ENCODE data around the gene ZNF506.
"Not testable (repeated sequence)": the region's sequence is repeated elsewhere in the genome, so short reads cannot be mapped to it uniquely, and the experiment has no call there.

The ZNF506 gene

GRCh38 chr19:19865750-19866610 is 44.4 kb upstream of the ZNF506 start, which contains the start of gene ZNF253:
Gene ZNF253, plus strand, starts transcription at chr19:19865882. Its CDS starts 115 bp downstream, at chr19:19865997.
- DNase-seq: peak; percentile 95

GRCh38 chr19:19860756-19861390 is 39.3 kb upstream of the ZNF506 start:
- Histone ChIP-seq H3K18ac (ENCODE audit: low read depth in 1 of 2, low read length in 2 of 2) (no peak overlapping the region), H4K91ac (ENCODE audit: low read length) (no peak overlapping the region), H4K8ac (ENCODE audit: low read length) (no peak overlapping the region), H3K4me3 (ENCODE audit: insufficient read depth in 1 of 2, low read depth in 1 of 2, low read length in 2 of 2) (no peak overlapping the region), H3K36me3 (ENCODE audit: control insufficient read depth in 1 of 2, insufficient read depth in 2 of 2, low read depth in 1 of 2, low read length in 2 of 2) (no peaks in the 10 kb centered on the region), H2AK5ac (ENCODE audit: low read length, severe bottlenecking) (no peak overlapping the region), H2AFZ (ENCODE audit: low read depth, low read length) (no peak overlapping the region), H3K4me2 (ENCODE audit: low read length, poor library complexity, severe bottlenecking) (no peak overlapping the region), H3K79me1 (replicated peaks; ENCODE audit: low read length, poor library complexity, severe bottlenecking) (no peaks in the 10 kb centered on the region), H2BK5ac (ENCODE audit: low read depth, low read length, poor library complexity, severe bottlenecking) (no peak overlapping the region), H2BK120ac (ENCODE audit: low read depth, low read length) (no peak overlapping the region), H3K27ac (ENCODE audit: low read length, poor library complexity, severe bottlenecking) (no peak overlapping the region), H3K9ac (ENCODE audit: low read length) (no peak overlapping the region), H3K4me1 (ENCODE audit: control insufficient read depth, insufficient read depth, low read depth, low read length) (no peaks in the 10 kb centered on the region), H3K23ac (ENCODE audit: low read length in 2 of 2) (no peak overlapping the region), H3K14ac (ENCODE audit: low read length in 2 of 2) (no peak overlapping the region), H2BK15ac (ENCODE audit: low read depth, poor library complexity, severe bottlenecking) (no peak overlapping the region), H2BK12ac (ENCODE audit: low read length in 2 of 2) (no peak overlapping the region), H3K4ac (ENCODE audit: low read depth in 1 of 2, low read length in 2 of 2) (no peak overlapping the region), H3K27me3 (ENCODE audit: control insufficient read depth in 1 of 2, insufficient read depth in 1 of 2, low read length in 2 of 2) (no peaks in the 10 kb centered on the region), H3K9me3 (ENCODE audit: control insufficient read depth, low read length) (peaks cover 55% of the 10 kb centered on the region)
- no peak for DNase-seq
- WGBS: 21% methylated on average over 24 of the region's 29 CpGs

More at GRCh38 chr19:19865750-19866610, 44.4 kb upstream of the ZNF506 start, which contains the start of gene ZNF253:
- no peak within 1 kb of the TSS for H2BK12ac ChIP-seq (ENCODE audit: low read length in 2 of 2)
- peak within 1 kb of the TSS in 1 of 2 experiments; percentile 47 for H3K4ac ChIP-seq (ENCODE audit: low read depth in 1 of 2, low read length in 2 of 2)
- peaks cover 0 to 4% of the 10 kb centered on the region in 2 experiments for H3K36me3 ChIP-seq (ENCODE audit: control insufficient read depth in 1 of 2, insufficient read depth in 2 of 2, low read depth in 1 of 2, low read length in 2 of 2)
- peaks cover 2% of the 10 kb centered on the region for H3K4me1 ChIP-seq (ENCODE audit: control insufficient read depth, insufficient read depth, low read depth, low read length)
- H3K18ac ChIP-seq (ENCODE audit: low read depth in 1 of 2, low read length in 2 of 2): peak within 1 kb of the TSS; percentile 14 to 81
- peak within 1 kb of the TSS; percentile 84 for H4K8ac ChIP-seq (ENCODE audit: low read length)
- H2BK5ac ChIP-seq (ENCODE audit: low read depth, low read length, poor library complexity, severe bottlenecking): peak within 1 kb of the TSS; percentile 78
- H2AK5ac ChIP-seq (ENCODE audit: low read length, severe bottlenecking): no peak within 1 kb of the TSS
- peaks cover 43% of the 10 kb centered on the region for H3K9me3 ChIP-seq (ENCODE audit: control insufficient read depth, low read length)
- H4K91ac ChIP-seq (ENCODE audit: low read length): peak within 1 kb of the TSS; percentile 11
- peak within 1 kb of the TSS; percentile 85 for H3K27ac ChIP-seq (ENCODE audit: low read length, poor library complexity, severe bottlenecking)
- H3K4me2 ChIP-seq (ENCODE audit: low read length, poor library complexity, severe bottlenecking): peak within 1 kb of the TSS; percentile 86
- peaks cover 8% of the 10 kb centered on the region for H3K79me1 ChIP-seq (replicated peaks; ENCODE audit: low read length, poor library complexity, severe bottlenecking)
- H3K9ac ChIP-seq (ENCODE audit: low read length): peak within 1 kb of the TSS; percentile 92
- no peak within 1 kb of the TSS for H2BK15ac ChIP-seq (ENCODE audit: low read depth, poor library complexity, severe bottlenecking)
- H3K23ac ChIP-seq (ENCODE audit: low read length in 2 of 2): no peak within 1 kb of the TSS
- WGBS: under 1% methylated on average over 38 of the region's 43 CpGs
- H2BK120ac ChIP-seq (ENCODE audit: low read depth, low read length): no peak within 1 kb of the TSS
- peak within 1 kb of the TSS; percentile 77 to 86 for H3K4me3 ChIP-seq (ENCODE audit: insufficient read depth in 1 of 2, low read depth in 1 of 2, low read length in 2 of 2)
- H3K27me3 ChIP-seq (ENCODE audit: control insufficient read depth in 1 of 2, insufficient read depth in 1 of 2, low read length in 2 of 2): no peaks in the 10 kb centered on the region
- H2AFZ ChIP-seq (ENCODE audit: low read depth, low read length): peak within 1 kb of the TSS; percentile 85
- H3K14ac ChIP-seq (ENCODE audit: low read length in 2 of 2): peak within 1 kb of the TSS; percentile 2 to 92

GRCh38 chr19:19858751-19859150 is 37.2 kb upstream of the ZNF506 start:
- Histone ChIP-seq H3K9me3 (ENCODE audit: control insufficient read depth, low read length) (peaks cover 76% of the 10 kb centered on the region), H3K27ac (ENCODE audit: low read length, poor library complexity, severe bottlenecking) (no peak overlapping the region), H3K36me3 (ENCODE audit: control insufficient read depth in 1 of 2, insufficient read depth in 2 of 2, low read depth in 1 of 2, low read length in 2 of 2) (no peaks in the 10 kb centered on the region), H2BK120ac (ENCODE audit: low read depth, low read length) (no peak overlapping the region), H2BK15ac (ENCODE audit: low read depth, poor library complexity, severe bottlenecking) (no peak overlapping the region), H3K23ac (ENCODE audit: low read length in 2 of 2) (no peak overlapping the region), H2BK12ac (ENCODE audit: low read length in 2 of 2) (no peak overlapping the region), H3K4me3 (ENCODE audit: insufficient read depth in 1 of 2, low read depth in 1 of 2, low read length in 2 of 2) (no peak overlapping the region), H3K4ac (ENCODE audit: low read depth in 1 of 2, low read length in 2 of 2) (no peak overlapping the region), H4K8ac (ENCODE audit: low read length) (no peak overlapping the region), H2AK5ac (ENCODE audit: low read length, severe bottlenecking) (no peak overlapping the region), H2AFZ (ENCODE audit: low read depth, low read length) (no peak overlapping the region), H3K9ac (ENCODE audit: low read length) (no peak overlapping the region), H2BK5ac (ENCODE audit: low read depth, low read length, poor library complexity, severe bottlenecking) (no peak overlapping the region), H4K91ac (ENCODE audit: low read length) (no peak overlapping the region), H3K27me3 (ENCODE audit: control insufficient read depth in 1 of 2, insufficient read depth in 1 of 2, low read length in 2 of 2) (no peaks in the 10 kb centered on the region), H3K4me1 (ENCODE audit: control insufficient read depth, insufficient read depth, low read depth, low read length) (no peaks in the 10 kb centered on the region), H3K4me2 (ENCODE audit: low read length, poor library complexity, severe bottlenecking) (no peak overlapping the region), H3K18ac (ENCODE audit: low read depth in 1 of 2, low read length in 2 of 2) (no peak overlapping the region), H3K14ac (ENCODE audit: low read length in 2 of 2) (no peak overlapping the region), H3K79me1 (replicated peaks; ENCODE audit: low read length, poor library complexity, severe bottlenecking) (no peaks in the 10 kb centered on the region)
- no peak for DNase-seq
- 78% methylated on average over 2 of the region's 2 CpGs for WGBS

- not testable (repeated sequence) for H3K36me3 ChIP-seq (ENCODE audit: control insufficient read depth in 1 of 2, insufficient read depth in 2 of 2, low read depth in 1 of 2, low read length in 2 of 2); H2AFZ ChIP-seq (ENCODE audit: low read depth, low read length); H3K23ac ChIP-seq (ENCODE audit: low read length in 2 of 2); H3K4me3 ChIP-seq (ENCODE audit: insufficient read depth in 1 of 2, low read depth in 1 of 2, low read length in 2 of 2); H4K8ac ChIP-seq (ENCODE audit: low read length); H3K4ac ChIP-seq (ENCODE audit: low read depth in 1 of 2, low read length in 2 of 2); H2AK5ac ChIP-seq (ENCODE audit: low read length, severe bottlenecking); H3K4me2 ChIP-seq (ENCODE audit: low read length, poor library complexity, severe bottlenecking); H3K4me1 ChIP-seq (ENCODE audit: control insufficient read depth, insufficient read depth, low read depth, low read length); H3K27ac ChIP-seq (ENCODE audit: low read length, poor library complexity, severe bottlenecking); H2BK120ac ChIP-seq (ENCODE audit: low read depth, low read length); H2BK12ac ChIP-seq (ENCODE audit: low read length in 2 of 2); H4K91ac ChIP-seq (ENCODE audit: low read length); H2BK5ac ChIP-seq (ENCODE audit: low read depth, low read length, poor library complexity, severe bottlenecking); H3K79me1 ChIP-seq (replicated peaks; ENCODE audit: low read length, poor library complexity, severe bottlenecking); H3K9ac ChIP-seq (ENCODE audit: low read length); H3K18ac ChIP-seq (ENCODE audit: low read depth in 1 of 2, low read length in 2 of 2); DNase-seq; H3K14ac ChIP-seq (ENCODE audit: low read length in 2 of 2); H2BK15ac ChIP-seq (ENCODE audit: low read depth, poor library complexity, severe bottlenecking); H3K27me3 ChIP-seq (ENCODE audit: control insufficient read depth in 1 of 2, insufficient read depth in 1 of 2, low read length in 2 of 2)
- H3K9me3 ChIP-seq (ENCODE audit: control insufficient read depth, low read length): peaks cover 76% of the 10 kb centered on the region
- WGBS: 66% methylated on average over 2 of the region's 2 CpGs
Observed at GRCh38 chr19:19851740-19852139, 30.2 kb upstream of the ZNF506 start.
